Common myeloid progenitor, CD34-positive (primary cell): ENCODE measurements around the gene SIM2.

Experiments used
- CTCF ChIA-PET: fragments of 350-600 bp; sonication (Branson Sonifier 250); formaldehyde crosslinking; loops from one replicate; lab custom pipeline; 2021; ENCODE audit warnings: antibody characterized with exemption; lab: Charles Lee
- POLR2A ChIA-PET: fragments of 350-600 bp; sonication (Branson Sonifier 250); formaldehyde crosslinking; loops from one replicate; lab custom pipeline; 2021; ENCODE audit warnings: antibody characterized with exemption; lab: Charles Lee
- DNase-seq, 3 donors: peaks; one replicate each; pipeline versions ENCODE4 v3.0.0 to v3.0.0-alpha.2; 2013
- H3K27ac ChIP-seq, 2 experiments: 1 replicate in 1 of 2; 2 replicates in 1 of 2; pipeline ENCODE4 v1.7.0; 2013; ENCODE audit warnings: inconsistent platforms in 2 of 2, low read length in 2 of 2, mild to moderate bottlenecking in 2 of 2, low read depth in 1 of 2, moderate library complexity in 1 of 2; ENCODE audit not compliant: severe bottlenecking in 2 of 2, insufficient read depth in 1 of 2, poor library complexity in 1 of 2
- H3K27me3 ChIP-seq, 5 experiments: replicated peaks in 2 of 5; 1 replicate in 3 of 5; 2 replicates in 2 of 5; pipeline versions ENCODE4 v1.6.1 to v1.7.0; 2013; ENCODE audit warnings: low read length in 4 of 5, mild to moderate bottlenecking in 2 of 5, moderate library complexity in 2 of 5, inconsistent platforms in 1 of 5; ENCODE audit not compliant: insufficient read depth in 5 of 5, control insufficient read depth in 4 of 5
- H3K36me3 ChIP-seq, 4 experiments: 1 replicate in 2 of 4; 2 replicates in 2 of 4; pipeline versions ENCODE4 v1.6.1 to v1.7.0; 2013; ENCODE audit warnings: low read length in 3 of 4, control low read depth in 1 of 4, mild to moderate bottlenecking in 1 of 4; ENCODE audit not compliant: control insufficient read depth in 4 of 4, insufficient read depth in 4 of 4
- H3K4me1 ChIP-seq, 4 experiments: 1 replicate in 3 of 4; 2 replicates in 1 of 4; pipeline versions ENCODE4 v1.6.1 to v1.7.1; 2013; ENCODE audit warnings: low read length in 3 of 4, mild to moderate bottlenecking in 3 of 4, control low read depth in 1 of 4, inconsistent platforms in 1 of 4, moderate library complexity in 1 of 4; ENCODE audit not compliant: control insufficient read depth in 4 of 4, insufficient read depth in 4 of 4; ENCODE audit errors: control extremely low read depth in 1 of 4
- H3K4me3 ChIP-seq, 7 experiments: 1 replicate in 4 of 7; 2 replicates in 3 of 7; pipeline versions ENCODE4 v1.5.1 to v1.7.0; 2013; ENCODE audit warnings: mild to moderate bottlenecking in 7 of 7, low read length in 6 of 7, moderate library complexity in 6 of 7, inconsistent platforms in 2 of 7, low read depth in 2 of 7, control low read depth in 1 of 7; ENCODE audit not compliant: insufficient read depth in 4 of 7, control insufficient read depth in 1 of 7; ENCODE audit errors: extremely low read depth in 1 of 7
- H3K9me3 ChIP-seq, 5 experiments: 1 replicate in 4 of 5; 2 replicates in 1 of 5; pipeline versions ENCODE4 v1.6.1 to v1.7.1; 2013; ENCODE audit warnings: low read length in 4 of 5, mild to moderate bottlenecking in 2 of 5, inconsistent platforms in 1 of 5, low read depth in 1 of 5, moderate library complexity in 1 of 5; ENCODE audit not compliant: control insufficient read depth in 4 of 5, insufficient read depth in 2 of 5; ENCODE audit errors: control extremely low read depth in 1 of 5
- WGBS: methylation state at CpG from one replicate; pipeline ENCODE4 v1.1.5; 2013; ENCODE audit not compliant: insufficient coverage; 5-methylcytosine and 5-hydroxymethylcytosine counted together

Gene SIM2

DNA sequence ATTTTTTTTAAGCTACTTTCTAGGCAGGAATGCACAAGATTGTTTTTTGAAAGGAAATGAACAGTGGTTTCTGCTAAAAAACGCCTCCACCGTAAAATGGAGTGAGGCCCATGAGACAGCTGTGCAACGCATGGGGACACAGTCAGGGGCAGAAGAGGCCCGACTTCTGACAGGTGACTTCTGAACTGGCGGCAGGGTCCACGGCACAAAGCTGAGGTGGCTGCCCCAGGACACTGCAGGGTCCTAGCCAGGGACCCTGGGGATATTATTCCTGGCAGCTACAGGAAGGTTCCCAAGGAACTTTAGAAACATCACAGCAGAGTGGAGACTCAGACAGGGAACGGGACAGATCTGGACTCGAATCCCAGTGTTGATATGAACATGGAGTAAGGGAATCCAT is 75.1 kb downstream of the SIM2 start:
- no peaks in the 10 kb centered on the region for H3K9me3 ChIP-seq
- H3K27me3 ChIP-seq, result no peaks in the 10 kb centered on the region
- H3K27ac ChIP-seq, result no peak overlapping the region
- no peaks in the 10 kb centered on the region for H3K4me1 ChIP-seq
- H3K4me3 ChIP-seq, result no peak overlapping the region
- no peak for DNase-seq
- POLR2A ChIA-PET, result no interaction called here
- H3K36me3 ChIP-seq, result no peaks in the 10 kb centered on the region
- 49% methylated on average over 6 of the region's 8 CpGs for WGBS
- CTCF ChIA-PET, result no interaction called here

DNA sequence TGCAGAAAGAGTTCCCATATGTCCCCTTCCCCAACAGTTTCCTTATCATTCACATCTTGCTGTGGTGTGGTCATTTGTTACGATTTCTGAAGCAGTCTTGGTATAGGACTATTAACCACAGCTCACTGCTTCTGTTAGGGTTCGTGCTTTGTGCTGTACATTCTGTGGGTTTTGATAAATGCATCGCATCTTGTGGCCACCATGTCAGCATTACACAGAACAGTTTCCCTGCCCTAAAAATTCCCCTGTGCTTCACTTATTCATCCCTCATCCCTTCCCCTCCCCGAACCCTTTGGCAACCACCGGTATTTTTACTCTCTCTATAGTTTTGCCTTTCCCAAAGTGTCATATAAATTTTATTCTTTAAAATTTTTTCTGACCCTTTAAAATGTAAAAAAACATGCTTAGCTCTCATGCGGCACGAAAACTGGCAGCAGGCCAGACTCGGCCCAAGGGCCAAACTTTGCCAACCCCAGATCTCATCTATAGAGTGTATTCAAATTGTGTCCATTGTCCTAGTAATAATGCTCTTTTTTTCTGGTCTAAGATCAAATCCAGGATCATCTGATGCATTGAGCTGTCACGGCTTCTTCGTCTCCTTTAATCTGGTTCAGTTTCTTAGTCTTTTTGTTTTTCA is 78.2 kb downstream of the SIM2 start:
- 77% methylated on average over 7 of the region's 10 CpGs for WGBS
- ChIA-PET CTCF (no interaction called here), POLR2A (no interaction called here)

DNA sequence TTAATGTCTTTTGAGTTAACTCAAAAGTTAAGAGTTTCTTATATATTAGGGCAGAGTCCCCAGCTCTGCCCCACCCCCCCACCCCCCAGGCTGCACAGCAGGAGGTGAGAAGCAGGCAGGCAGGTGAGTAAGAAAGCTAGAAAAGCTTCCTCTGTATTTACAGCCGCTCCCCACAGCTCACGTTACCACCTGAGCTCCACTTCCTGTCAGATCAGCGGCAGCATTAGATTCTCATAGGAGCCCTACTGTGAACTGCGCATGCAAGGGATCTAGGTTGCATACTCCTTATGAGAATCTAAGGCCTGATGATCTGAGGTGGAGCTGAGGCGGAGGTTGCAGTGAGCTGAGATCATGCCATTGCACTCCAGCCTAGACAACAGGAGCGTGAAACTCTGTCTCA is 81.9 kb downstream of the SIM2 start:
- no peak for DNase-seq
- Histone ChIP-seq H3K4me1 (no peaks in the 10 kb centered on the region), H3K36me3 (no peaks in the 10 kb centered on the region), H3K9me3 (no peaks in the 10 kb centered on the region), H3K27me3 (no peaks in the 10 kb centered on the region), H3K27ac (no peak overlapping the region), H3K4me3 (no peak overlapping the region)
- WGBS, result 80% methylated on average over 5 of the region's 6 CpGs
- ChIA-PET CTCF (no interaction called here), POLR2A (no interaction called here)

More for the DNA sequence above, 78.2 kb downstream of the SIM2 start:
- no peaks in the 10 kb centered on the region for H3K4me1 ChIP-seq
- no peaks in the 10 kb centered on the region for H3K27me3 ChIP-seq
- no peaks in the 10 kb centered on the region for H3K9me3 ChIP-seq
- H3K36me3 ChIP-seq, result no peaks in the 10 kb centered on the region
- no peak overlapping the region for H3K4me3 ChIP-seq
- DNase-seq, result no peak
- H3K27ac ChIP-seq, result no peak overlapping the region

DNA sequence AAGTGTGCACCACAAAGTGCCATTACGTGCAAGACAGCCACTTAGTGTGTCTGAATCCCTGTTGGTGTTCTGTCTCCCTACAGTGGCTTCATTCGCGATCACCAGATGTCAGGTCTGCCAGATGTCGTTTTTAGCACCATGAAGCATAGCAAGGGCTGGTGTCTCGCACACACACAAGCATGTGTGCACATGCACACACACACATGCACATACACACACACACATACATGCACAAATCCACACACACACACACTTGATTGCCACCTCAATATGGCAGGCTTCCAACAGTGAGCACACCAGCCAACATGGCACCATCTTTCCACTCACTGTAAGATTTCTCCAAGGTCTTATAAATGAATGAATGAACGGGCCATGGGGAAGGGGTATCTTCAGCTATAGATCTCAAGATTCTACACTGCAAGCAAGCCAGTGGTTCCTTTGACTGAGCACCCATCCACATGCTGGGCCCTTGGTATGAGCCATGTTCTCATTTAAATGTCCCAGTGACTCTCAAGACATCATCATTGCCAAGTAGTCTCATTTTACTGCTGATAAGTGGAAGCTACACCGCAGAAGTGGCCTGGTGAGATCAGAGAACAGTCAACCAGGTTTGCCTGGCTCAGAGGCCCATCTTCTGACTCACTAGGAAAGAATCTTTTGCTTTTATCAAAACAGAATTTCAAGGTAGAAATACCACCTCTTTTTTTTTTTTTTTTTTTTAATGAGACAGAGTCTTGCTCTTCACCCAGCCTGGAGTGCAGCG is 84.9 kb downstream of the SIM2 start:
- 93% methylated on average over 8 of the region's 8 CpGs for WGBS
- Histone ChIP-seq H3K9me3 (no peaks in the 10 kb centered on the region), H3K27ac (no peak overlapping the region), H3K27me3 (no peaks in the 10 kb centered on the region), H3K4me1 (no peaks in the 10 kb centered on the region), H3K4me3 (no peak overlapping the region), H3K36me3 (no peaks in the 10 kb centered on the region)
- ChIA-PET CTCF (no interaction called here), POLR2A (no interaction called here)
- DNase-seq, result no peak

DNA sequence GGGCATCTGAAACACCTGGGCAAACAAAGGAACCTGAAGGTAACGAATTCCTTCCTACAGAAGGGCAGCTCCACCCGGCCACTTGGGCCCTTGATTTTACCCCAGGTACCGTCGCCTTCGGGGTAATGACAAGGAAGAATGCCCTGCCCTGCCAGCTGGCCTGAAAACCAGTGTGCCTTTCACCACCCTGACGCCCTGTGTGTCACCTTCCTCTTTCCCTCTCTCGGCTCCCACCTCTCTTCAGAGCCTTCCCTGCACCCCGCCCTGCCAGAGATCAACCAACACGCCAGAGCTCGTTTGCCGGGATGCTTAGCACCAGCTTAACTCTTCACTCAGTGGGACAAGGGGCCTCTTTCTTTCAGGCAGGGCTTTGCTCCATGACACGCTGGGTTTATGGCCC is 86.0 kb downstream of the SIM2 start:
- POLR2A ChIA-PET, result no interaction called here
- CTCF ChIA-PET, result no interaction called here
- WGBS, result 98% methylated on average over 12 of the region's 12 CpGs

DNA sequence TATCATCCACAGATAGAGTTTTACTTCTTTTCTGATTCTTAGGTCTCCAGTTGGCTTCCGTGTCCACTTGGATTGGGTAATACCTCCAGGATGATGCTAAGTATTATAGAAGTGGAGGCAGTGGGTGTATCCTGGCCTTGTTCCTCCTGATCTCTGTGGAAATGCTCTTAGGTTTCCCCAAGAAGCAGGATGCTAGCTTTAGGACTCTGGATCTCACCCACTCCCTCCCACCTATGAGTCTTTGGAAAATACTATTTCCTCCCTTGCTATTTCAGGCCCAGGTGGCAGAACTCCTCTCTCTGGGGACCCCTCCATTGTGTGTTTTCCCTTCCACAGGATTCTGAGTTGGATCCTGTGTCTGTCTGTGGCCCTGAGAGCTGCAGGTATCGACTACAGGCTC is 86.7 kb downstream of the SIM2 start:
- no peaks in the 10 kb centered on the region for H3K36me3 ChIP-seq
- WGBS, result 83% methylated on average over 1 of the region's 2 CpGs
- H3K27ac ChIP-seq, result no peak overlapping the region
- ChIA-PET POLR2A (no interaction called here), CTCF (interaction anchor here (0.6 kb wide), 1 partner anchor 176 kb away, joined by 3 read pairs; no protein-coding TSS in a partner anchor)
- no peaks in the 10 kb centered on the region for H3K27me3 ChIP-seq
- no peak for DNase-seq
- H3K4me3 ChIP-seq, result no peak overlapping the region
- no peaks in the 10 kb centered on the region for H3K4me1 ChIP-seq
- no peaks in the 10 kb centered on the region for H3K9me3 ChIP-seq

More for the DNA sequence above, 86.0 kb downstream of the SIM2 start:
- no peaks in the 10 kb centered on the region for H3K27me3 ChIP-seq
- H3K27ac ChIP-seq, result no peak overlapping the region
- no peaks in the 10 kb centered on the region for H3K4me1 ChIP-seq
- no peaks in the 10 kb centered on the region for H3K36me3 ChIP-seq
- H3K4me3 ChIP-seq, result no peak overlapping the region
- no peaks in the 10 kb centered on the region for H3K9me3 ChIP-seq
- DNase-seq, result no peak

DNA sequence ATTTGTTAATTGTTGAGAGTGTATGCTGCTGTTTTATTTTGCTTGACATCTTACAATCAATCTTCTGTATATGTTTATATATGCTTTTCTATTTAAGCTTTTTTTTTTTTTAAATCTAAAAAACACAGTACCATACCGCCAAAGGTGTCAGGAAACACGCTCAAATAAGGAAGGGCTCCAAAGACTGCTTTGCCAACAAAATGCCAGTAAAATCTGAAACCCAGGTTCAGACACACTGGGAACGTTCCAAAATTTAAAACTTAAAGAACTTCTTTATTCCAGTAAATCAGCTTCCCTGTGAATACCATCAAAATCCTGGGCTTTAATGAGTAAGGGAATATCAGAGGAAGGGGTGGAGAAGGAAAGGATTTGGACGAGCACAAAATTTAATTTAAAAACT is 87.3 kb downstream of the SIM2 start:
- Histone ChIP-seq H3K27me3 (no peaks in the 10 kb centered on the region), H3K4me3 (no peak overlapping the region), H3K9me3 (no peaks in the 10 kb centered on the region), H3K4me1 (no peaks in the 10 kb centered on the region), H3K36me3 (no peaks in the 10 kb centered on the region), H3K27ac (no peak overlapping the region)
- no CpG with 5 or more reads among the region's 4 CpGs for WGBS
- no peak for DNase-seq
- CTCF ChIA-PET, result interaction anchor here (0.6 kb wide), 1 partner anchor 177 kb away, joined by 3 read pairs; no protein-coding TSS in a partner anchor
- POLR2A ChIA-PET, result no interaction called here
